ENCODE measurements around the gene GMNN.

The GMNN gene

DNA sequence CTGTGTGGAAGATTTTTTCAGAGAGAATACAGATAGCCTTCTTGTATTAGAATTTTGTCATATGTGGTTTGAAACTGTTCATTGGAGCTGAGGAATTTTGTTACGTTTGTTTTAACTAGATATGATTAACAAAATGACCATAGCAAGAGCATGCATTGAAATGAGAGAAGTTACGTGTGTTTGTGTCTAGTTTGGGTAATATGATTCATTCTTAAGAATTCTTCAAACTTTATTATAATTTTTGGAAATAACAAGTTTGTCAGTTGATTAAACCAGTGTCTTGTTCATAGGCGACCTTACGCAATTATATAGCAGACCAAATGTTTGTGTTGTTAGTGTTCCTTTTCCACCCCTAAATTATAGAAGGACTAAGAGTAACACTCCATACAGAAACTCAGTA is 5.5 kb downstream of the GMNN start:
- TF ChIP-seq, protein P1, sequence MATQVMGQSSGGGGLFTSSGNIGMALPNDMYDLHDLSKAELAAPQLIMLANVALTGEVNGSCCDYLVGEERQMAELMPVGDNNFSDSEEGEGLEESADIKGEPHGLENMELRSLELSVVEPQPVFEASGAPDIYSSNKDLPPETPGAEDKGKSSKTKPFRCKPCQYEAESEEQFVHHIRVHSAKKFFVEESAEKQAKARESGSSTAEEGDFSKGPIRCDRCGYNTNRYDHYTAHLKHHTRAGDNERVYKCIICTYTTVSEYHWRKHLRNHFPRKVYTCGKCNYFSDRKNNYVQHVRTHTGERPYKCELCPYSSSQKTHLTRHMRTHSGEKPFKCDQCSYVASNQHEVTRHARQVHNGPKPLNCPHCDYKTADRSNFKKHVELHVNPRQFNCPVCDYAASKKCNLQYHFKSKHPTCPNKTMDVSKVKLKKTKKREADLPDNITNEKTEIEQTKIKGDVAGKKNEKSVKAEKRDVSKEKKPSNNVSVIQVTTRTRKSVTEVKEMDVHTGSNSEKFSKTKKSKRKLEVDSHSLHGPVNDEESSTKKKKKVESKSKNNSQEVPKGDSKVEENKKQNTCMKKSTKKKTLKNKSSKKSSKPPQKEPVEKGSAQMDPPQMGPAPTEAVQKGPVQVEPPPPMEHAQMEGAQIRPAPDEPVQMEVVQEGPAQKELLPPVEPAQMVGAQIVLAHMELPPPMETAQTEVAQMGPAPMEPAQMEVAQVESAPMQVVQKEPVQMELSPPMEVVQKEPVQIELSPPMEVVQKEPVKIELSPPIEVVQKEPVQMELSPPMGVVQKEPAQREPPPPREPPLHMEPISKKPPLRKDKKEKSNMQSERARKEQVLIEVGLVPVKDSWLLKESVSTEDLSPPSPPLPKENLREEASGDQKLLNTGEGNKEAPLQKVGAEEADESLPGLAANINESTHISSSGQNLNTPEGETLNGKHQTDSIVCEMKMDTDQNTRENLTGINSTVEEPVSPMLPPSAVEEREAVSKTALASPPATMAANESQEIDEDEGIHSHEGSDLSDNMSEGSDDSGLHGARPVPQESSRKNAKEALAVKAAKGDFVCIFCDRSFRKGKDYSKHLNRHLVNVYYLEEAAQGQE (IDR thresholded peaks at IDR 0.05; ENCODE audit: insufficient read depth in 1 of 2, low read depth in 2 of 2, low read length in 2 of 2), result no peak
- TF ChIP-seq POLR2AphosphoS5 (IDR thresholded peaks at IDR 0.05; ENCODE audit: low read depth, low read length), result no peak
- TF ChIP-seq SIN3A (IDR thresholded peaks at IDR 0.05; ENCODE audit: borderline replicate concordance, insufficient read depth, low read length), result no peak
- TF ChIP-seq TAF1 (IDR thresholded peaks at IDR 0.05; ENCODE audit: borderline replicate concordance, insufficient read depth, low read length), result no peak
- TF ChIP-seq FOXP2 (optimal IDR thresholded peaks at IDR 0.05; ENCODE audit: borderline replicate concordance, extremely low read depth, extremely low read length, insufficient read depth), result no peak

DNA sequence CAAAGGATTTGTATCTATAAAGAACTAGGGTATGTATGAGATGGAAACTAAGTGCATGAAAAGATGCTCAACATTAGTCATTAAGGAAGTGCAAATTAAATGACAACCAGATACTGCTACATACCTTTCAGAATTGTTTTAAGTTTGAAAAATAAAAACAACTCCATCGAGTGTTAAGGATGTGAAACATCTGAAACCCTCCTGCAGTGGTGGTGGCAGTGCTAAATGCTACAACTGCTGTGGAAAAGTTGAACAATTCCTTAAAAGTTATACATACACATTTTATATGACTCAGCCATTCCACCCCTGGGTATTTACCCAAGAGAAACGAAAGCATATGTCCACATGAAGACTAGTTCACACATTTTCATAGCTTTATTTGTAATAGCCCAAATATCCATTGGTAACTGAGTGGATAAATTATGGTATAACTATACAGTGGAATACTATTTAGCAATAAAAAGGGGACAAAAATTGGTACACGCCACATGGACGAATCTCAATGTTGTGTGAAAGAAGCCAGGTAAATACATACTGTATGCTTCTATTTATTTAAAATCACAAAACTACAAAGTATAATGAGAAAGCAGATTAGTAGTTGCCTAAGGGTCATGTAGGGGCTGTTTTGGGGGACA is 13.4 kb downstream of the GMNN start:
- TF ChIP-seq FOXP2 (optimal IDR thresholded peaks at IDR 0.05; ENCODE audit: borderline replicate concordance, extremely low read depth, extremely low read length, insufficient read depth) (no peak), SIN3A (IDR thresholded peaks at IDR 0.05; ENCODE audit: borderline replicate concordance, insufficient read depth, low read length) (no peak), POLR2AphosphoS5 (IDR thresholded peaks at IDR 0.05; ENCODE audit: low read depth, low read length) (no peak), TAF1 (IDR thresholded peaks at IDR 0.05; ENCODE audit: borderline replicate concordance, insufficient read depth, low read length) (no peak)
- TF ChIP-seq, protein P1 (IDR thresholded peaks at IDR 0.05; ENCODE audit: insufficient read depth in 1 of 2, low read depth in 2 of 2, low read length in 2 of 2), result no peak

DNA sequence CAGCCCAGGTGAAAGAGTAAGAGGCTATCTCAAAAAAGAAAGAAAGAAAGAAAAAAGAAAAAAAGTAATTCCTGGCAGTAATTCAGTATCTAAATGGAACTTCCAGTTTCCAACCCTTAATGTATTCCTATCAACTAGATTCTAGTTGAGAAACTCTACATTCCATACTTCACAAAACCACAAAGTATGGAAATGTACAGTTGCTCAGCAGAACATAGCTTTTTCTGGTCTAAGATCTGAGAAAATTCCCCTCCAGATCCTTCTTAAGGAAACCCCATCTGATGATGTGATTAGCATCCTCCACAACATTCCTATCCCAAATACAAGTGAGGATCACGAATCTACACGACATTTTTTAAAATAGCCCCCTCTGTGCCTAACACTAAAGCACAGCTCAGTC is 20.4 kb downstream of the GMNN start:
- no peak for TF ChIP-seq SIN3A (IDR thresholded peaks at IDR 0.05; ENCODE audit: borderline replicate concordance, insufficient read depth, low read length)
- no peak for TF ChIP-seq POLR2AphosphoS5 (IDR thresholded peaks at IDR 0.05; ENCODE audit: low read depth, low read length)
- TF ChIP-seq, protein P1 (IDR thresholded peaks at IDR 0.05; ENCODE audit: insufficient read depth in 1 of 2, low read depth in 2 of 2, low read length in 2 of 2), result no peak
- TF ChIP-seq TAF1 (IDR thresholded peaks at IDR 0.05; ENCODE audit: borderline replicate concordance, insufficient read depth, low read length), result no peak
- TF ChIP-seq FOXP2 (optimal IDR thresholded peaks at IDR 0.05; ENCODE audit: borderline replicate concordance, extremely low read depth, extremely low read length, insufficient read depth), result no peak

DNA sequence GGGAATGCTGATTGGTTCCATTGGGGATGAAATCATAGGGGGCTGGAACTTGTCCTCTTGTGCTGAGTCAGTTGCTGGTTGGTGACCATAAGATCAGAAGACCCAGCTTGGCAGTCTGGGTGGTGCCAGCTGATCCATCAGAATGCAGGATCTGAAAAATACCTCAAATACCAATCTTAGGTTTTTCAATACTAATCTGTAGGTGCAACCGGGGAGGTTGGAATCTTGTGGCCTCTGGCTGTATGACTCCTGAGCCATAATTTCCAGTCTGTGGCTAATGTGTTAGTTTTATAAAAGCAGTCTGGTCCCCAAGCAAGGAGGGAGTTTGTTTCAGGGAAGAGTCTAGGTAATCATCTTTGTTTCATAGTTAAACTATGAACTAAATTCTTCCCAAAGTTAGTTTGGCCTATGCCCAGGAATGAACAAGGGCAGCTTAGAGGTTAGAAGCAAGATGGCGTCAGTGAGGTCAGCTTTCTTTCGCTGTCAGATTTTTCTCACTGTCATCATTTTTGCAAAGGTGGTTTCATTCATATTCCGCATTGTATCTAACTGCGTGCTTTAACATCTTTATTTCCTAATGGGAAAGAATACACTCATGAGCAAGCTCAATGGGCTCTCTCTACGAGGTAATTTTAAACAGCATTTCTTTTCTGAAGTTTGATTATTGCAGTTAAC is 22.0 kb downstream of the GMNN start:
- TF ChIP-seq FOXP2 (optimal IDR thresholded peaks at IDR 0.05; ENCODE audit: borderline replicate concordance, extremely low read depth, extremely low read length, insufficient read depth) (no peak), TAF1 (IDR thresholded peaks at IDR 0.05; ENCODE audit: borderline replicate concordance, insufficient read depth, low read length) (no peak), POLR2AphosphoS5 (IDR thresholded peaks at IDR 0.05; ENCODE audit: low read depth, low read length) (no peak), SIN3A (IDR thresholded peaks at IDR 0.05; ENCODE audit: borderline replicate concordance, insufficient read depth, low read length) (no peak)
- TF ChIP-seq, protein P1 (IDR thresholded peaks at IDR 0.05; ENCODE audit: insufficient read depth in 1 of 2, low read depth in 2 of 2, low read length in 2 of 2), result no peak
